Fibroblast of pulmonary artery (primary cell): ENCODE data around the gene DNASE2.
"Not testable (repeated sequence)": the region's sequence is repeated elsewhere in the genome, so short reads cannot be mapped to it uniquely, and the experiment has no call there.

Experiments
- DNase-seq: peaks from one replicate; pipeline ENCODE4 v3.0.0-alpha.2; 2010; ENCODE audit warnings: low read depth
- H3K4me3 ChIP-seq: replicated peaks from 2 replicates; pipeline ENCODE4 v1.5.1; 2011; ENCODE audit warnings: low read depth, mild to moderate bottlenecking, control low read depth, low read length, moderate library complexity
- CTCF ChIP-seq: IDR thresholded peaks from 2 replicates; pipeline ENCODE4 v1.5.1; 2011; ENCODE audit warnings: mild to moderate bottlenecking, control low read depth, low read length, inconsistent platforms; ENCODE audit errors: missing control alignments

DNASE2 gene

GRCh38 chr19:12858041-12858928 is 23.0 kb downstream of the DNASE2 start:
- no peak for DNase-seq
- H3K4me3 ChIP-seq: no peak overlapping the region
- TF ChIP-seq CTCF: no peak

- H3K4me3 ChIP-seq: no peak overlapping the region
- TF ChIP-seq CTCF: no peak
- no peak for DNase-seq
Measured at GRCh38 chr19:12856653-12857052, 24.6 kb downstream of the DNASE2 start.

- peak; percentile 79 for DNase-seq
- H3K4me3 ChIP-seq: peak overlapping the region; percentile 31
- TF ChIP-seq CTCF: peak; percentile 50
Measured at GRCh38 chr19:12847159-12848139, 33.8 kb downstream of the DNASE2 start.

GRCh38 chr19:12846613-12847012 is 34.6 kb downstream of the DNASE2 start:
- DNase-seq: not testable (repeated sequence)

GRCh38 chr19:12843999-12844732 is 37.1 kb downstream of the DNASE2 start:
- TF ChIP-seq CTCF: no peak
- no peak for DNase-seq
- H3K4me3 ChIP-seq: no peak overlapping the region

More at GRCh38 chr19:12846613-12847012, 34.6 kb downstream of the DNASE2 start:
- H3K4me3 ChIP-seq: not testable (repeated sequence)

- TF ChIP-seq CTCF: no peak
- no peak overlapping the region for H3K4me3 ChIP-seq
- DNase-seq: no peak
Measured at GRCh38 chr19:12843328-12843727, 37.9 kb downstream of the DNASE2 start.
